ENCODE measurements around the gene LIX1.
A peak's percentile ranks its signal among the peaks of the same experiment; 100 is the strongest.

Gene LIX1

DNA sequence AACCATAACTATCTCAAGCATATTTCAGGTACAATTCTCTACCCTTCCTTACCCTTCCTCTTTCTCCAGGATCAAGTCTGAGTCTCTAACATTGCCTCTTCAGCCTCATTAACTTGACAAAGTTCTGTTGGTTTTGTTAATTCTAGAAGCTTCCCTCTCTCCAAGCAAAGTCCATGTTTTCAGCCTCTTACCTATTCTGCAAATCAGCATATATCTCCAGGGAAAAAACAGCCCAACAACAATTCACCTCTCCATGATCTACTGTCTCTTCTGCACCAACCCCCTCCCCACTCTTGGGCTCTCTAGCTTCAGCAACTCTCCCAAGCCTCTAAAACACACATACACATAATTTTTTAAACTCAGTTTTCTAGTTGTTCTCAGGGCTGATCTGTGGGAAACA is 72.2 kb downstream of the LIX1 start:
- H3K4me3 ChIP-seq (ENCODE audit: low read depth, low read length), result no peak overlapping the region
- no peak for DNase-seq (ENCODE audit: low read depth)
- TF ChIP-seq, protein P1, sequence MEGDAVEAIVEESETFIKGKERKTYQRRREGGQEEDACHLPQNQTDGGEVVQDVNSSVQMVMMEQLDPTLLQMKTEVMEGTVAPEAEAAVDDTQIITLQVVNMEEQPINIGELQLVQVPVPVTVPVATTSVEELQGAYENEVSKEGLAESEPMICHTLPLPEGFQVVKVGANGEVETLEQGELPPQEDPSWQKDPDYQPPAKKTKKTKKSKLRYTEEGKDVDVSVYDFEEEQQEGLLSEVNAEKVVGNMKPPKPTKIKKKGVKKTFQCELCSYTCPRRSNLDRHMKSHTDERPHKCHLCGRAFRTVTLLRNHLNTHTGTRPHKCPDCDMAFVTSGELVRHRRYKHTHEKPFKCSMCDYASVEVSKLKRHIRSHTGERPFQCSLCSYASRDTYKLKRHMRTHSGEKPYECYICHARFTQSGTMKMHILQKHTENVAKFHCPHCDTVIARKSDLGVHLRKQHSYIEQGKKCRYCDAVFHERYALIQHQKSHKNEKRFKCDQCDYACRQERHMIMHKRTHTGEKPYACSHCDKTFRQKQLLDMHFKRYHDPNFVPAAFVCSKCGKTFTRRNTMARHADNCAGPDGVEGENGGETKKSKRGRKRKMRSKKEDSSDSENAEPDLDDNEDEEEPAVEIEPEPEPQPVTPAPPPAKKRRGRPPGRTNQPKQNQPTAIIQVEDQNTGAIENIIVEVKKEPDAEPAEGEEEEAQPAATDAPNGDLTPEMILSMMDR (conservative IDR thresholded peaks at IDR 0.05; ENCODE audit: low read depth, low read length), result no peak

DNA sequence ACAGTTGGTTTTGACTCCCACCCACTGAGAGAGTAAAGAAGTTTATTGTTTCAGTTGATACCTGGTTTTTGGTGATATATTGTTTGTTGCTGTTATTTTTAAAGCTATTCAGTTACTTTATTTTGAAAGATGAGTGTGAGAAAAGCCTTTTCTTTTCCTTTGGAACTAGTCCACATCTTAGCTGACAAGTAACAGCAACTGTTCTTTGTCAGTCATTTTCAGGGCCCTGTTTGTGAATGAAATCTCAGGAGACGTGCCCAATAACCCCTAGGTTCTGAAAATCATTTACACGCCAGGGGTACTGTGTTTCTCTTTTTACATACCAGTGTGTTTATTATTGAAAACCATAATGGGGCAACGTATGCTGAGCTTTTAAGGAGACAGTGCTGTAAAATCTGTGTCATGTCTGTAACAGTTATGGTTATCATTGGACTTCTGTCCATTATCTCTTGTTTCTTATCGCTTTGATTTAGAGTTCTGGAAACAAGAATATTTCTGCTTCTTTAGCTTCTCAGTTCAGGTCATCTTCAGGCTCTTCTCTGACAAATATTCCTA is 75.0 kb downstream of the LIX1 start:
- TF ChIP-seq, protein P1 (conservative IDR thresholded peaks at IDR 0.05; ENCODE audit: low read depth, low read length), result no peak
- H3K4me3 ChIP-seq (ENCODE audit: low read depth, low read length), result no peak overlapping the region
- no peak for DNase-seq (ENCODE audit: low read depth)

DNA sequence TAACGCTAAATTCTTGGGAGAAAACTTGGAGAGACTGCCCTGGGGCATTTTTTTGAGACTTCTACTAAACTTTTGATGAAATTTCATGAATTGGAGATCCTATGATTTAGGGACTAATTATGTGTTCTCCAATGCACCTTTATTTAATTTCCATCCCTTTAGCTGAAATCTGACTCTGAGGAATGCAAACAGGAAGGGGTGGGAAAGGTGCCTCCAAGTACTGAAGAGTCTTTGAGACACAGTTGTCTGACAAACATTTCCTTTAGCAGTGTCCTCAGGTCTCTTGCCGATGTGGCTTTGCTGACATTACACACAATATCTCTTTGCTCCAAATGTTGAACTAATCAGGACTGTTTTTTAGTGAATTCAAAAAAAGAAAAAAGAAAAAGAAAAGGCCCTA is 76.9 kb downstream of the LIX1 start:
- TF ChIP-seq, protein P1 (conservative IDR thresholded peaks at IDR 0.05; ENCODE audit: low read depth, low read length), result no peak
- no peak overlapping the region for H3K4me3 ChIP-seq (ENCODE audit: low read depth, low read length)
- peak; percentile 17 for DNase-seq (ENCODE audit: low read depth)

DNA sequence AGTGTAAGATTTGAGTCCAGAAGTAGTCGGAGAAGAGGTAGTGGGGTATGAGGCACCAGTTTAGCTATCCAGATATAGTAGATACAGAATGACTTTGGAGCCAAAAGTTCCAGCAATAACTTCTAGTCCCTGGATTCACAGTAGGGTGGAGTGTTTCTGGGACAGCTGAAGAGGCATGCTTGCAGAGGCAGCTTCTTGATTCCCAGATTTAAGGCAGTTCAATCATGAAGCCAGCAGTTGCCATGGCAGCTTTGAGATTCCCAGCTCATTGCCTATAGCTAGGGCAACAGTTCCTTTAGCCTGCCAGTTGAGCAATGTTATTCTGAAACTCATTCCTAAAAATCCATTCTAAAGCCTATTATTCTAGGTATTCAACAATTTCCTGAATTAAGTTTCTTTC is 79.2 kb downstream of the LIX1 start:
- no peak overlapping the region for H3K4me3 ChIP-seq (ENCODE audit: low read depth, low read length)
- DNase-seq (ENCODE audit: low read depth), result no peak
- TF ChIP-seq, protein P1 (conservative IDR thresholded peaks at IDR 0.05; ENCODE audit: low read depth, low read length), result no peak

DNA sequence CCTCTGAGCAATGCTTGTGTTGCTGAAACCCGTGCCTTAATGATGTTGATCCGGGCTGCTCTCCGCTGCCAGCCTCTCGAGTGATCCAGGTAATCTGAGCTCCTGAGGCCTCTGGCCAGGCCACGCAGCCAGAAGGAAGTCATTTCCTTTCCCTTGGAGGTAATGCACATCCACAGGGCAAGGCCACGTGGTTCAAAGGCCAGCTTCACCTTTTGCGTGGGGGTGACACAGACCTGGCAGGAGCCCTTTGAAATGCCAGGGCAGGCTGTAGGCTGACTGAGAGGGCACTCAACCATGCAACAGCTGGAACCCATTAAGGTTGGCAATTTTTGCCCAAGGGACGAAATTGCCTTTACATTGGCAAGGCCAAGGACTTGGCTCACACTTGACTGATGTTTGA is 80.4 kb downstream of the LIX1 start:
- DNase-seq (ENCODE audit: low read depth), result no peak
- TF ChIP-seq, protein P1 (conservative IDR thresholded peaks at IDR 0.05; ENCODE audit: low read depth, low read length), result no peak

DNA sequence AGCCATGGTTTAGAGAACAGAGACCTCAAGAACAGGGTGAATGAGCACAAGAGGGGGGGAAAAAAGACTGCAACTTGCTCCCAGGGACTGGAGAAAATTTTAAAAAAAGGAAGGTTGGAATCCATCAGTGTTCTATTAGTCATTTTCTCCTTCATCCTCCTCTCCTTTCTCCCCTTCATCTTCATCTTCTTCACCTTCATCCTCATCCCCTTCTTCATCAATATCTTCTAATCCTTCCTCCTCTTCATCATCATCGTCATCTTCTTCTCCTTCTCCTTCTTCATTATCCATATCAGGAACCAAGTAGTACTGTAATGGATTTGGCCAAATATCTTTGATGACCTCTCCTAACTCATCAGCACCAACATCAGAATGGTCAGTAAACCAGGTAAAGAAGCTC is 86.1 kb downstream of the LIX1 start:
- H3K4me3 ChIP-seq (ENCODE audit: low read depth, low read length), result no peak overlapping the region
- TF ChIP-seq, protein P1 (conservative IDR thresholded peaks at IDR 0.05; ENCODE audit: low read depth, low read length), result no peak
- no peak for DNase-seq (ENCODE audit: low read depth)

More for the DNA sequence above, 80.4 kb downstream of the LIX1 start:
- H3K4me3 ChIP-seq (ENCODE audit: low read depth, low read length), result no peak overlapping the region

DNA sequence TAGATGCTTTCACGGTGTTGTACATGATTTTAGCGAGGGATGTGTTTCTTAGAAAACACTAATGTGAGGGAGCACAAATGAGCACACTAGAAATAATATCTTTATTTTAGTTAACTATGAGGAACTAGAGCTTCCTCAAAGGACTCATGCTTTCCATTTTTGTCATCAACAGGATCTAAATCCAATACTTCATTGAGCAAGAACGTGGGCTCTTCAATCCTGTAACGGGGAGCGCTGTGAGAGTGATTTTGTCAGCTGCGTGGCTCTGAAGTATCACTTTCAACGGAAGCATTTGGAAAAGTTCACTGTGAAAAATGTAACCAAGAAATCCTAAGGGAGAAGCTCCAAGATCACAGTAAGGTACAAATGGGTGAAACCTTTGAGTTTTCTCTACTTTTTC is 93.2 kb downstream of the LIX1 start:
- DNase-seq (ENCODE audit: low read depth), result no peak
- TF ChIP-seq, protein P1 (conservative IDR thresholded peaks at IDR 0.05; ENCODE audit: low read depth, low read length), result no peak
- no peak overlapping the region for H3K4me3 ChIP-seq (ENCODE audit: low read depth, low read length)
